ENCODE measurements around the gene CST2.

GRCh38 chr20:23869520-23869919 lies 43.0 kb upstream of the CST2 start:
- TF ChIP-seq, protein P1, sequence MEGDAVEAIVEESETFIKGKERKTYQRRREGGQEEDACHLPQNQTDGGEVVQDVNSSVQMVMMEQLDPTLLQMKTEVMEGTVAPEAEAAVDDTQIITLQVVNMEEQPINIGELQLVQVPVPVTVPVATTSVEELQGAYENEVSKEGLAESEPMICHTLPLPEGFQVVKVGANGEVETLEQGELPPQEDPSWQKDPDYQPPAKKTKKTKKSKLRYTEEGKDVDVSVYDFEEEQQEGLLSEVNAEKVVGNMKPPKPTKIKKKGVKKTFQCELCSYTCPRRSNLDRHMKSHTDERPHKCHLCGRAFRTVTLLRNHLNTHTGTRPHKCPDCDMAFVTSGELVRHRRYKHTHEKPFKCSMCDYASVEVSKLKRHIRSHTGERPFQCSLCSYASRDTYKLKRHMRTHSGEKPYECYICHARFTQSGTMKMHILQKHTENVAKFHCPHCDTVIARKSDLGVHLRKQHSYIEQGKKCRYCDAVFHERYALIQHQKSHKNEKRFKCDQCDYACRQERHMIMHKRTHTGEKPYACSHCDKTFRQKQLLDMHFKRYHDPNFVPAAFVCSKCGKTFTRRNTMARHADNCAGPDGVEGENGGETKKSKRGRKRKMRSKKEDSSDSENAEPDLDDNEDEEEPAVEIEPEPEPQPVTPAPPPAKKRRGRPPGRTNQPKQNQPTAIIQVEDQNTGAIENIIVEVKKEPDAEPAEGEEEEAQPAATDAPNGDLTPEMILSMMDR (IDR thresholded peaks at IDR 0.05; ENCODE audit: low read depth, low read length) = no peak
- TF ChIP-seq EZH2phosphoT487 (IDR thresholded peaks at IDR 0.05; ENCODE audit: low read depth) = no peak
